ENCODE measurements around the gene CALML6.

Gene CALML6

GRCh38 chr1:1947493-1947892 is 32.4 kb downstream of the CALML6 start:
- no peak overlapping the region for H4K12ac ChIP-seq (ENCODE audit: low read depth, low read length)
- H3K18ac ChIP-seq (ENCODE audit: low read length): no peak overlapping the region
- H2AFZ ChIP-seq (ENCODE audit: insufficient read depth, low read length, poor library complexity): no peak overlapping the region
- no peak overlapping the region for H3K4ac ChIP-seq (ENCODE audit: low read depth, low read length)
- H3K79me1 ChIP-seq (ENCODE audit: low read length): no peaks in the 10 kb centered on the region
- H4K8ac ChIP-seq (ENCODE audit: low read depth, low read length): no peak overlapping the region
- H4K91ac ChIP-seq (ENCODE audit: low read depth, low read length): no peak overlapping the region
- H2BK12ac ChIP-seq (ENCODE audit: low read length): no peak overlapping the region
- no peaks in the 10 kb centered on the region for H3K36me3 ChIP-seq (ENCODE audit: control insufficient read depth in 1 of 2, insufficient read depth in 2 of 2, low read length in 2 of 2)
- peaks cover 0 to 1% of the 10 kb centered on the region in 2 experiments for H3K4me1 ChIP-seq (ENCODE audit: control insufficient read depth in 1 of 2, insufficient read depth in 2 of 2, low read length in 2 of 2)
- H3K4me2 ChIP-seq (ENCODE audit: low read length): no peak overlapping the region
- H3K27me3 ChIP-seq (ENCODE audit: insufficient read depth, low read length): no peaks in the 10 kb centered on the region
- no peaks in the 10 kb centered on the region for H3K79me2 ChIP-seq (ENCODE audit: control insufficient read depth, insufficient read depth, low read length, poor library complexity)
- H2AK5ac ChIP-seq (ENCODE audit: low read length): no peak overlapping the region
- no peak overlapping the region for H2BK120ac ChIP-seq (ENCODE audit: insufficient read depth, low read length, poor library complexity)
- H3K9me3 ChIP-seq (ENCODE audit: insufficient read depth, low read depth, low read length): no peaks in the 10 kb centered on the region
- H3K23ac ChIP-seq (ENCODE audit: low read length): no peak overlapping the region
- H3K27ac ChIP-seq (ENCODE audit: low read depth, low read length): no peak overlapping the region
- H3K14ac ChIP-seq (ENCODE audit: low read length): no peak overlapping the region
- no peak overlapping the region for H3K9ac ChIP-seq (ENCODE audit: low read length)
- no peak for DNase-seq
- no peak overlapping the region for H3K4me3 ChIP-seq (ENCODE audit: low read depth, low read length)
- H2BK5ac ChIP-seq (ENCODE audit: low read depth, low read length, poor library complexity): no peak overlapping the region
- no CpG with 5 or more reads among the region's 14 CpGs for WGBS (ENCODE audit: extremely low coverage, insufficient coverage, insufficient read length)

- H4K12ac ChIP-seq (ENCODE audit: low read depth, low read length): no peak overlapping the region
- no peak overlapping the region for H3K14ac ChIP-seq (ENCODE audit: low read length)
- H2BK5ac ChIP-seq (ENCODE audit: low read depth, low read length, poor library complexity): no peak overlapping the region
- no peak overlapping the region for H3K4me3 ChIP-seq (ENCODE audit: low read depth, low read length)
- no peaks in the 10 kb centered on the region for H3K79me2 ChIP-seq (ENCODE audit: control insufficient read depth, insufficient read depth, low read length, poor library complexity)
- H3K36me3 ChIP-seq (ENCODE audit: control insufficient read depth in 1 of 2, insufficient read depth in 2 of 2, low read length in 2 of 2): no peaks in the 10 kb centered on the region
- no peak overlapping the region for H2AK5ac ChIP-seq (ENCODE audit: low read length)
- peaks cover 0 to 1% of the 10 kb centered on the region in 2 experiments for H3K4me1 ChIP-seq (ENCODE audit: control insufficient read depth in 1 of 2, insufficient read depth in 2 of 2, low read length in 2 of 2)
- H2BK120ac ChIP-seq (ENCODE audit: insufficient read depth, low read length, poor library complexity): no peak overlapping the region
- H3K79me1 ChIP-seq (ENCODE audit: low read length): no peaks in the 10 kb centered on the region
- no peaks in the 10 kb centered on the region for H3K27me3 ChIP-seq (ENCODE audit: insufficient read depth, low read length)
- no peak overlapping the region for H3K9ac ChIP-seq (ENCODE audit: low read length)
- no peak overlapping the region for H3K4me2 ChIP-seq (ENCODE audit: low read length)
- no peak overlapping the region for H3K27ac ChIP-seq (ENCODE audit: low read depth, low read length)
- H3K9me3 ChIP-seq (ENCODE audit: insufficient read depth, low read depth, low read length): no peaks in the 10 kb centered on the region
- no peak overlapping the region for H2BK12ac ChIP-seq (ENCODE audit: low read length)
- WGBS (ENCODE audit: extremely low coverage, insufficient coverage, insufficient read length): no CpG with 5 or more reads among the region's 1 CpG
- no peak overlapping the region for H3K18ac ChIP-seq (ENCODE audit: low read length)
- H3K23ac ChIP-seq (ENCODE audit: low read length): no peak overlapping the region
- DNase-seq: no peak
- H4K91ac ChIP-seq (ENCODE audit: low read depth, low read length): no peak overlapping the region
- H3K4ac ChIP-seq (ENCODE audit: low read depth, low read length): no peak overlapping the region
- H4K8ac ChIP-seq (ENCODE audit: low read depth, low read length): no peak overlapping the region
- no peak overlapping the region for H2AFZ ChIP-seq (ENCODE audit: insufficient read depth, low read length, poor library complexity)
These were observed 33.7 kb downstream of the CALML6 start for GRCh38 chr1:1948783-1949182.

- Histone ChIP-seq H3K36me3 (ENCODE audit: control insufficient read depth in 1 of 2, insufficient read depth in 2 of 2, low read length in 2 of 2) (no peaks in the 10 kb centered on the region), H2AFZ (ENCODE audit: insufficient read depth, low read length, poor library complexity) (no peak overlapping the region), H3K4me2 (ENCODE audit: low read length) (no peak overlapping the region), H3K9ac (ENCODE audit: low read length) (no peak overlapping the region), H3K9me3 (ENCODE audit: insufficient read depth, low read depth, low read length) (peaks cover 2% of the 10 kb centered on the region), H3K23ac (ENCODE audit: low read length) (no peak overlapping the region), H3K79me1 (ENCODE audit: low read length) (no peaks in the 10 kb centered on the region), H3K4me3 (ENCODE audit: low read depth, low read length) (no peak overlapping the region), H3K4ac (ENCODE audit: low read depth, low read length) (no peak overlapping the region), H2BK12ac (ENCODE audit: low read length) (no peak overlapping the region), H3K27me3 (ENCODE audit: insufficient read depth, low read length) (no peaks in the 10 kb centered on the region), H3K18ac (ENCODE audit: low read length) (no peak overlapping the region), H2BK120ac (ENCODE audit: insufficient read depth, low read length, poor library complexity) (no peak overlapping the region), H3K79me2 (ENCODE audit: control insufficient read depth, insufficient read depth, low read length, poor library complexity) (no peaks in the 10 kb centered on the region), H3K4me1 (ENCODE audit: control insufficient read depth in 1 of 2, insufficient read depth in 2 of 2, low read length in 2 of 2) (no peaks in the 10 kb centered on the region), H4K12ac (ENCODE audit: low read depth, low read length) (no peak overlapping the region), H4K91ac (ENCODE audit: low read depth, low read length) (no peak overlapping the region), H3K27ac (ENCODE audit: low read depth, low read length) (no peak overlapping the region), H4K8ac (ENCODE audit: low read depth, low read length) (no peak overlapping the region), H3K14ac (ENCODE audit: low read length) (no peak overlapping the region), H2AK5ac (ENCODE audit: low read length) (no peak overlapping the region), H2BK5ac (ENCODE audit: low read depth, low read length, poor library complexity) (no peak overlapping the region)
- no peak for DNase-seq
- no CpG with 5 or more reads among the region's 5 CpGs for WGBS (ENCODE audit: extremely low coverage, insufficient coverage, insufficient read length)
These were observed 35.9 kb downstream of the CALML6 start for GRCh38 chr1:1950940-1951339.

- Histone ChIP-seq H4K12ac (ENCODE audit: low read depth, low read length) (no peak overlapping the region), H3K27ac (ENCODE audit: low read depth, low read length) (no peak overlapping the region), H3K79me2 (ENCODE audit: control insufficient read depth, insufficient read depth, low read length, poor library complexity) (no peaks in the 10 kb centered on the region), H3K79me1 (ENCODE audit: low read length) (no peaks in the 10 kb centered on the region), H4K91ac (ENCODE audit: low read depth, low read length) (no peak overlapping the region), H3K9me3 (ENCODE audit: insufficient read depth, low read depth, low read length) (peaks cover 2% of the 10 kb centered on the region), H3K27me3 (ENCODE audit: insufficient read depth, low read length) (no peaks in the 10 kb centered on the region), H3K4ac (ENCODE audit: low read depth, low read length) (no peak overlapping the region), H3K36me3 (ENCODE audit: control insufficient read depth in 1 of 2, insufficient read depth in 2 of 2, low read length in 2 of 2) (no peaks in the 10 kb centered on the region), H3K14ac (ENCODE audit: low read length) (no peak overlapping the region), H2AFZ (ENCODE audit: insufficient read depth, low read length, poor library complexity) (no peak overlapping the region), H3K18ac (ENCODE audit: low read length) (no peak overlapping the region), H2BK120ac (ENCODE audit: insufficient read depth, low read length, poor library complexity) (no peak overlapping the region), H3K23ac (ENCODE audit: low read length) (no peak overlapping the region), H2BK12ac (ENCODE audit: low read length) (no peak overlapping the region), H3K4me3 (ENCODE audit: low read depth, low read length) (no peak overlapping the region), H3K4me1 (ENCODE audit: control insufficient read depth in 1 of 2, insufficient read depth in 2 of 2, low read length in 2 of 2) (no peaks in the 10 kb centered on the region), H3K4me2 (ENCODE audit: low read length) (no peak overlapping the region), H2BK5ac (ENCODE audit: low read depth, low read length, poor library complexity) (no peak overlapping the region), H4K8ac (ENCODE audit: low read depth, low read length) (no peak overlapping the region), H3K9ac (ENCODE audit: low read length) (no peak overlapping the region), H2AK5ac (ENCODE audit: low read length) (no peak overlapping the region)
- no peak for DNase-seq
- WGBS (ENCODE audit: extremely low coverage, insufficient coverage, insufficient read length): no CpG with 5 or more reads among the region's 9 CpGs
These were observed 39.0 kb downstream of the CALML6 start for GRCh38 chr1:1954015-1954414.

Measured in trophoblast cell (in vitro differentiated cells and primary cell).